Measurements from ENCODE around the gene MPLKIP.

MPLKIP gene

DNA sequence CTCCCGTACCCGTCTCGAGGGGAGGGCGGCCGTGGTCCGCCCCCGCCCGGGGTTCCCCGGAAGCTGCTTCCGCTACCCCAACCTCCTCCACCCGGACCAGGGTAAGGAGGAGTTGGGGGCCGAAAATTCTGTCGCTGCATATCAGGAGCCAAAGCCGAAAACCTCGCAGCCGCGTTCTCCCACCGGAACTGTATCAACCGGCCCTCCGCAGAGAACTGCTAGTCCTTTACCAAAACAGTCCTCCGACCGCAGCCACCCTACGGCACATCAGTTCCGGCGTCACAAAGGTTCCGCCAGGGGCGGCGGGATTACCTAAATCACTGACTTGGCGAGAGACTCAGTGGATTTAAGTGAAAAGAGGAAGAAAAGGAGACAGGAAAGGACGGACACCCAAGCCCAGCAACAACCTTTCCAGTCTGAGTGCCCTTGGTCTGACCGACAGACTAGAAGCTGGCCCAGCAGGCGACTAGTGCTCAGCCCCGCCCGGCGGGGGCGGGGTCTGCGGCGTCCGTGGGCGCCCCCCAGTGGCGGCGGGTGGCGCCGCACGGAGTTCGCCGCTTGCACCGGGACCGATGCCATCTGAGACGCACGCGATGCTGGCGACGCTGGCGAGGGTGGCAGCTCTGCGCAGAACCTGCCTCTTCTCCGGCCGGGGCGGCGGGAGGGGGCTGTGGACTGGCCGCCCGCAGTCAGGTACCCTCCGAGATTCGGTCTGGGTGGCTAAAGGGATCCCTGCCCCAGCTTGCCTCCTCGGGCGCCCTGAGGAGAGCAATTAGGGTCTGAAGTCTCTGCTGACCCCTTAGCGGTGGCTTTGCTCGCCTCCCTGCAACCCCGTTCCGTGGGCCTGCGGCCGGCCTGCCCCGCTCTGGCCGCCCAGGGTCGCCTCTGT lies at the start of gene MPLKIP, which contains the start of gene SUGCT (continued):
- TF ChIP-seq, protein P1, sequence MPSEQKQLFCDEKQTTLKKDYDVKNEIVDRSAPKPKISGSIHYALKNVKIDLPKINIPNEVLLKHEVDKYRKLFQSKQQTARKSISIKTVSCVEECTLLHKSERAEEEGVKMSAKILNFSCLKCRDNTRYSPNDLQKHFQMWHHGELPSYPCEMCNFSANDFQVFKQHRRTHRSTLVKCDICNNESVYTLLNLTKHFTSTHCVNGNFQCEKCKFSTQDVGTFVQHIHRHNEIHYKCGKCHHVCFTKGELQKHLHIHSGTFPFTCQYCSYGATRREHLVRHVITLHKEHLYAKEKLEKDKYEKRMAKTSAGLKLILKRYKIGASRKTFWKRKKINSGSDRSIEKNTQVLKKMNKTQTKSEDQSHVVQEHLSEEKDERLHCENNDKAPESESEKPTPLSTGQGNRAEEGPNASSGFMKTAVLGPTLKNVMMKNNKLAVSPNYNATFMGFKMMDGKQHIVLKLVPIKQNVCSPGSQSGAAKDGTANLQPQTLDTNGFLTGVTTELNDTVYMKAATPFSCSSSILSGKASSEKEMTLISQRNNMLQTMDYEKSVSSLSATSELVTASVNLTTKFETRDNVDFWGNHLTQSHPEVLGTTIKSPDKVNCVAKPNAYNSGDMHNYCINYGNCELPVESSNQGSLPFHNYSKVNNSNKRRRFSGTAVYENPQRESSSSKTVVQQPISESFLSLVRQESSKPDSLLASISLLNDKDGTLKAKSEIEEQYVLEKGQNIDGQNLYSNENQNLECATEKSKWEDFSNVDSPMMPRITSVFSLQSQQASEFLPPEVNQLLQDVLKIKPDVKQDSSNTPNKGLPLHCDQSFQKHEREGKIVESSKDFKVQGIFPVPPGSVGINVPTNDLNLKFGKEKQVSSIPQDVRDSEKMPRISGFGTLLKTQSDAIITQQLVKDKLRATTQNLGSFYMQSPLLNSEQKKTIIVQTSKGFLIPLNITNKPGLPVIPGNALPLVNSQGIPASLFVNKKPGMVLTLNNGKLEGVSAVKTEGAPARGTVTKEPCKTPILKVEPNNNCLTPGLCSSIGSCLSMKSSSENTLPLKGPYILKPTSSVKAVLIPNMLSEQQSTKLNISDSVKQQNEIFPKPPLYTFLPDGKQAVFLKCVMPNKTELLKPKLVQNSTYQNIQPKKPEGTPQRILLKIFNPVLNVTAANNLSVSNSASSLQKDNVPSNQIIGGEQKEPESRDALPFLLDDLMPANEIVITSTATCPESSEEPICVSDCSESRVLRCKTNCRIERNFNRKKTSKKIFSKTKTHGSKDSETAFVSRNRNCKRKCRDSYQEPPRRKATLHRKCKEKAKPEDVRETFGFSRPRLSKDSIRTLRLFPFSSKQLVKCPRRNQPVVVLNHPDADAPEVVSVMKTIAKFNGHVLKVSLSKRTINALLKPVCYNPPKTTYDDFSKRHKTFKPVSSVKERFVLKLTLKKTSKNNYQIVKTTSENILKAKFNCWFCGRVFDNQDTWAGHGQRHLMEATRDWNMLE (tag by site-specific recombination; conservative IDR thresholded peaks at IDR 0.05; ENCODE audit: low read depth): peak; percentile 78
- TF ChIP-seq ZNF391 (tag by site-specific recombination; IDR thresholded peaks at IDR 0.05; ENCODE audit: borderline replicate concordance, low read depth) (peak; percentile 86; the same call in 1 of the 2 replicates), MEIS1 (CRISPR knock-in tag; IDR thresholded peaks at IDR 0.05; ENCODE audit: borderline replicate concordance) (no peak), ZBTB17 (tag by site-specific recombination; IDR thresholded peaks at IDR 0.05) (peak; percentile 75), ZBTB20 (tag by site-specific recombination; IDR thresholded peaks at IDR 0.05) (peak; percentile 50; the same call in 1 of the 2 replicates), SP2 (tag by site-specific recombination; IDR thresholded peaks at IDR 0.05) (peak; percentile 61), ZFP37 (tag by site-specific recombination; IDR thresholded peaks at IDR 0.05) (peak; percentile 90), ZNF211 (tag by site-specific recombination; IDR thresholded peaks at IDR 0.05; ENCODE audit: low read depth) (no peak), ZBTB48 (tag by site-specific recombination; IDR thresholded peaks at IDR 0.05) (peak; percentile 82), ZNF600 (tag by site-specific recombination; IDR thresholded peaks at IDR 0.05) (peak; percentile 69), ZNF837 (tag by site-specific recombination; IDR thresholded peaks at IDR 0.05) (no peak), FEZF1 (tag by site-specific recombination; IDR thresholded peaks at IDR 0.05) (peak; percentile 17; the same call in 1 of the 2 replicates), ZNF202 (tag by site-specific recombination; IDR thresholded peaks at IDR 0.05; ENCODE audit: borderline replicate concordance) (no peak), YY1 (tag by site-specific recombination; IDR thresholded peaks at IDR 0.05) (peak; percentile 60; the same call in 1 of the 2 replicates), ZNF660 (tag by site-specific recombination; IDR thresholded peaks at IDR 0.05) (peak; percentile 92), ZNF654 (tag by site-specific recombination; IDR thresholded peaks at IDR 0.05; ENCODE audit: low read depth) (0 out of 2 replicates have a peak, but pooled peaks have one; percentile 20), ZNF175 (tag by site-specific recombination; IDR thresholded peaks at IDR 0.05) (no peak), ZNF169 (tag by site-specific recombination; IDR thresholded peaks at IDR 0.05) (0 out of 2 replicates have a peak, but pooled peaks have one; percentile 24), ZNF626 (tag by site-specific recombination; IDR thresholded peaks at IDR 0.05) (0 out of 2 replicates have a peak, but pooled peaks have one; percentile 38), GLI2 (tag by site-specific recombination; IDR thresholded peaks at IDR 0.05; ENCODE audit: borderline replicate concordance, low read depth) (peak; percentile 4; the same call in 1 of the 2 replicates)
- TF ChIP-seq, protein P2, sequence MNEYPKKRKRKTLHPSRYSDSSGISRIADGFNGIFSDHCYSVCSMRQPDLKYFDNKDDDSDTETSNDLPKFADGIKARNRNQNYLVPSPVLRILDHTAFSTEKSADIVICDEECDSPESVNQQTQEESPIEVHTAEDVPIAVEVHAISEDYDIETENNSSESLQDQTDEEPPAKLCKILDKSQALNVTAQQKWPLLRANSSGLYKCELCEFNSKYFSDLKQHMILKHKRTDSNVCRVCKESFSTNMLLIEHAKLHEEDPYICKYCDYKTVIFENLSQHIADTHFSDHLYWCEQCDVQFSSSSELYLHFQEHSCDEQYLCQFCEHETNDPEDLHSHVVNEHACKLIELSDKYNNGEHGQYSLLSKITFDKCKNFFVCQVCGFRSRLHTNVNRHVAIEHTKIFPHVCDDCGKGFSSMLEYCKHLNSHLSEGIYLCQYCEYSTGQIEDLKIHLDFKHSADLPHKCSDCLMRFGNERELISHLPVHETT (tag by site-specific recombination; IDR thresholded peaks at IDR 0.05): peak; percentile 96
- TF ChIP-seq, protein P3, sequence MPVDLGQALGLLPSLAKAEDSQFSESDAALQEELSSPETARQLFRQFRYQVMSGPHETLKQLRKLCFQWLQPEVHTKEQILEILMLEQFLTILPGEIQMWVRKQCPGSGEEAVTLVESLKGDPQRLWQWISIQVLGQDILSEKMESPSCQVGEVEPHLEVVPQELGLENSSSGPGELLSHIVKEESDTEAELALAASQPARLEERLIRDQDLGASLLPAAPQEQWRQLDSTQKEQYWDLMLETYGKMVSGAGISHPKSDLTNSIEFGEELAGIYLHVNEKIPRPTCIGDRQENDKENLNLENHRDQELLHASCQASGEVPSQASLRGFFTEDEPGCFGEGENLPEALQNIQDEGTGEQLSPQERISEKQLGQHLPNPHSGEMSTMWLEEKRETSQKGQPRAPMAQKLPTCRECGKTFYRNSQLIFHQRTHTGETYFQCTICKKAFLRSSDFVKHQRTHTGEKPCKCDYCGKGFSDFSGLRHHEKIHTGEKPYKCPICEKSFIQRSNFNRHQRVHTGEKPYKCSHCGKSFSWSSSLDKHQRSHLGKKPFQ (tag by site-specific recombination; IDR thresholded peaks at IDR 0.05): no peak
- TF ChIP-seq, protein P4, sequence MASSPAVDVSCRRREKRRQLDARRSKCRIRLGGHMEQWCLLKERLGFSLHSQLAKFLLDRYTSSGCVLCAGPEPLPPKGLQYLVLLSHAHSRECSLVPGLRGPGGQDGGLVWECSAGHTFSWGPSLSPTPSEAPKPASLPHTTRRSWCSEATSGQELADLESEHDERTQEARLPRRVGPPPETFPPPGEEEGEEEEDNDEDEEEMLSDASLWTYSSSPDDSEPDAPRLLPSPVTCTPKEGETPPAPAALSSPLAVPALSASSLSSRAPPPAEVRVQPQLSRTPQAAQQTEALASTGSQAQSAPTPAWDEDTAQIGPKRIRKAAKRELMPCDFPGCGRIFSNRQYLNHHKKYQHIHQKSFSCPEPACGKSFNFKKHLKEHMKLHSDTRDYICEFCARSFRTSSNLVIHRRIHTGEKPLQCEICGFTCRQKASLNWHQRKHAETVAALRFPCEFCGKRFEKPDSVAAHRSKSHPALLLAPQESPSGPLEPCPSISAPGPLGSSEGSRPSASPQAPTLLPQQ (tag by site-specific recombination; IDR thresholded peaks at IDR 0.05): peak; percentile 86
- TF ChIP-seq, protein P5, sequence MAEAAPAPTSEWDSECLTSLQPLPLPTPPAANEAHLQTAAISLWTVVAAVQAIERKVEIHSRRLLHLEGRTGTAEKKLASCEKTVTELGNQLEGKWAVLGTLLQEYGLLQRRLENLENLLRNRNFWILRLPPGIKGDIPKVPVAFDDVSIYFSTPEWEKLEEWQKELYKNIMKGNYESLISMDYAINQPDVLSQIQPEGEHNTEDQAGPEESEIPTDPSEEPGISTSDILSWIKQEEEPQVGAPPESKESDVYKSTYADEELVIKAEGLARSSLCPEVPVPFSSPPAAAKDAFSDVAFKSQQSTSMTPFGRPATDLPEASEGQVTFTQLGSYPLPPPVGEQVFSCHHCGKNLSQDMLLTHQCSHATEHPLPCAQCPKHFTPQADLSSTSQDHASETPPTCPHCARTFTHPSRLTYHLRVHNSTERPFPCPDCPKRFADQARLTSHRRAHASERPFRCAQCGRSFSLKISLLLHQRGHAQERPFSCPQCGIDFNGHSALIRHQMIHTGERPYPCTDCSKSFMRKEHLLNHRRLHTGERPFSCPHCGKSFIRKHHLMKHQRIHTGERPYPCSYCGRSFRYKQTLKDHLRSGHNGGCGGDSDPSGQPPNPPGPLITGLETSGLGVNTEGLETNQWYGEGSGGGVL (tag by site-specific recombination; IDR thresholded peaks at IDR 0.05): peak; percentile 48; the same call in 1 of the 2 replicates
- TF ChIP-seq, protein P6, sequence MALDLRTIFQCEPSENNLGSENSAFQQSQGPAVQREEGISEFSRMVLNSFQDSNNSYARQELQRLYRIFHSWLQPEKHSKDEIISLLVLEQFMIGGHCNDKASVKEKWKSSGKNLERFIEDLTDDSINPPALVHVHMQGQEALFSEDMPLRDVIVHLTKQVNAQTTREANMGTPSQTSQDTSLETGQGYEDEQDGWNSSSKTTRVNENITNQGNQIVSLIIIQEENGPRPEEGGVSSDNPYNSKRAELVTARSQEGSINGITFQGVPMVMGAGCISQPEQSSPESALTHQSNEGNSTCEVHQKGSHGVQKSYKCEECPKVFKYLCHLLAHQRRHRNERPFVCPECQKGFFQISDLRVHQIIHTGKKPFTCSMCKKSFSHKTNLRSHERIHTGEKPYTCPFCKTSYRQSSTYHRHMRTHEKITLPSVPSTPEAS (tag by site-specific recombination; IDR thresholded peaks at IDR 0.05): peak; percentile 52
